ENCODE measurements around the gene IDH3B. TPM values are rescaled to one million over a fixed set of nuclear protein-coding genes. Genes with fewer than 3 reads are reported as not detected.

The IDH3B gene
- total and polyA plus RNA-seq, 2 of the 13 experiments (the other 11 are each of a cell fraction or from before 2014, with no cell fraction given), result 215 to 254 TPM

DNA sequence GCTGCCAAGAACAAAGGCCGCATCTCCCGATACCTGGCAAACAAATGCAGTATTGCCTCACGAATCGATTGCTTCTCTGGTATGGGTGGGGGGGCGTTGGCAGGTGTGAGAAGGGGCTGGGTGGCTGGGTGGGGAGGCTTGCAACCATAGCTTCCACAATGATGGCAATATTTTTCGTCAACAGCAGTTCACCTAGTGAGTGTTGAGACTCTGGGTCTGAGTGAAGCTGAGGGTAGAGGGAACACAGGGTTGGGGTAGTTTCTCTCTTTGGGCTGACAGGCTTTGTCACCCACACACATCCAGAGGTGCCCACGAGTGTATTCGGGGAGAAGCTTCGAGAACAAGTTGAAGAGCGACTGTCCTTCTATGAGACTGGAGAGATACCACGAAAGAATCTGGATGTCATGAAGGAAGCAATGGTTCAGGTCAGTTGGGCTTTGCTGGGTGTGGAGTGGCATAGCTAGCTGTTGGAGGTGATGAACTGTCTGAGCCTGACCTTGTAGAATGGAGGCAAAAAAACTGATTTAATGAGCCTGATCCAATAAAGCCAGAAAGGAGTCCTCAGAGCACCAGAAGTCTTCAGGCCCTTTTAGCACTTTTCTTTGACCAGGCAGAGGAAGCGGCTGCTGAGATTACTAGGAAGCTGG, 7.4 kb downstream of the IDH3B start:
- no peaks in the 10 kb centered on the region for H3K9me3 ChIP-seq (ENCODE audit: low read length)
- H3K79me2 ChIP-seq (ENCODE audit: insufficient read depth, low read length), result peaks cover 39% of the 10 kb centered on the region
- TF ChIP-seq CAMTA2 (CRISPR knock-in tag; IDR thresholded peaks at IDR 0.05; ENCODE audit: borderline replicate concordance) (no peak), ZNF614 (CRISPR knock-in tag; IDR thresholded peaks at IDR 0.05; ENCODE audit: borderline replicate concordance) (no peak), ZNF792 (CRISPR knock-in tag; IDR thresholded peaks at IDR 0.05) (no peak), PRMT3 (CRISPR knock-in tag; IDR thresholded peaks at IDR 0.05; ENCODE audit: borderline replicate concordance, low read depth) (no peak), PAF1 (CRISPR knock-in tag; IDR thresholded peaks at IDR 0.05) (peak; percentile 60; the same call in 1 of the 2 replicates), GFI1 (CRISPR knock-in tag; IDR thresholded peaks at IDR 0.05; ENCODE audit: borderline replicate concordance) (0 out of 2 replicates have a peak, but pooled peaks have one; percentile 22), ZNF713 (CRISPR knock-in tag; IDR thresholded peaks at IDR 0.05) (no peak), KMT2B (CRISPR knock-in tag; IDR thresholded peaks at IDR 0.05) (no peak), ZNF205 (CRISPR knock-in tag; IDR thresholded peaks at IDR 0.05) (no peak), SOX13 (IDR thresholded peaks at IDR 0.05) (no peak), SOX13 (CRISPR knock-in tag; conservative IDR thresholded peaks at IDR 0.05 in 1 of 2, IDR thresholded peaks at IDR 0.05 in 1 of 2) (0 out of 4 replicates have a peak, but pooled peaks of 1 of the 2 experiments have one; percentile 15), POLR2A (IDR thresholded peaks at IDR 0.05; ENCODE audit: insufficient read depth in 1 of 2, low read depth in 2 of 2, low read length in 2 of 2) (peak in 1 of 2 experiments; percentile 17; a peak in 3 of 4 replicates), RBM22 (optimal IDR thresholded peaks at IDR 0.05; ENCODE audit: low read length) (peak; percentile 90), SSRP1 (CRISPR knock-in tag; IDR thresholded peaks at IDR 0.05) (peak; percentile 78; the same call in 1 of the 2 replicates), POLR2G (IDR thresholded peaks at IDR 0.05; ENCODE audit: low read depth, low read length) (peak; percentile 49), RBFOX2 (IDR thresholded peaks at IDR 0.05; ENCODE audit: low read depth, low read length) (peak; percentile 32; the same call in 1 of the 2 replicates), ZNF850 (CRISPR knock-in tag; conservative IDR thresholded peaks at IDR 0.05) (no peak), SUZ12 (IDR thresholded peaks at IDR 0.05; ENCODE audit: low read depth, low read length) (no peak), ZNF224 (CRISPR knock-in tag; IDR thresholded peaks at IDR 0.05) (0 out of 2 replicates have a peak, but pooled peaks have one; percentile 56), ZSCAN30 (CRISPR knock-in tag; IDR thresholded peaks at IDR 0.05) (no peak), ZFP41 (CRISPR knock-in tag; IDR thresholded peaks at IDR 0.05; ENCODE audit: borderline replicate concordance) (no peak), POLR2AphosphoS2 (IDR thresholded peaks at IDR 0.05; ENCODE audit: low read depth, low read length) (peak; percentile 0; the same call in 1 of the 2 replicates)
- TF ChIP-seq, protein P1, sequence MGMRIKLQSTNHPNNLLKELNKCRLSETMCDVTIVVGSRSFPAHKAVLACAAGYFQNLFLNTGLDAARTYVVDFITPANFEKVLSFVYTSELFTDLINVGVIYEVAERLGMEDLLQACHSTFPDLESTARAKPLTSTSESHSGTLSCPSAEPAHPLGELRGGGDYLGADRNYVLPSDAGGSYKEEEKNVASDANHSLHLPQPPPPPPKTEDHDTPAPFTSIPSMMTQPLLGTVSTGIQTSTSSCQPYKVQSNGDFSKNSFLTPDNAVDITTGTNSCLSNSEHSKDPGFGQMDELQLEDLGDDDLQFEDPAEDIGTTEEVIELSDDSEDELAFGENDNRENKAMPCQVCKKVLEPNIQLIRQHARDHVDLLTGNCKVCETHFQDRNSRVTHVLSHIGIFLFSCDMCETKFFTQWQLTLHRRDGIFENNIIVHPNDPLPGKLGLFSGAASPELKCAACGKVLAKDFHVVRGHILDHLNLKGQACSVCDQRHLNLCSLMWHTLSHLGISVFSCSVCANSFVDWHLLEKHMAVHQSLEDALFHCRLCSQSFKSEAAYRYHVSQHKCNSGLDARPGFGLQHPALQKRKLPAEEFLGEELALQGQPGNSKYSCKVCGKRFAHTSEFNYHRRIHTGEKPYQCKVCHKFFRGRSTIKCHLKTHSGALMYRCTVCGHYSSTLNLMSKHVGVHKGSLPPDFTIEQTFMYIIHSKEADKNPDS (CRISPR knock-in tag; IDR thresholded peaks at IDR 0.05), result no peak
- TF ChIP-seq, protein P2, sequence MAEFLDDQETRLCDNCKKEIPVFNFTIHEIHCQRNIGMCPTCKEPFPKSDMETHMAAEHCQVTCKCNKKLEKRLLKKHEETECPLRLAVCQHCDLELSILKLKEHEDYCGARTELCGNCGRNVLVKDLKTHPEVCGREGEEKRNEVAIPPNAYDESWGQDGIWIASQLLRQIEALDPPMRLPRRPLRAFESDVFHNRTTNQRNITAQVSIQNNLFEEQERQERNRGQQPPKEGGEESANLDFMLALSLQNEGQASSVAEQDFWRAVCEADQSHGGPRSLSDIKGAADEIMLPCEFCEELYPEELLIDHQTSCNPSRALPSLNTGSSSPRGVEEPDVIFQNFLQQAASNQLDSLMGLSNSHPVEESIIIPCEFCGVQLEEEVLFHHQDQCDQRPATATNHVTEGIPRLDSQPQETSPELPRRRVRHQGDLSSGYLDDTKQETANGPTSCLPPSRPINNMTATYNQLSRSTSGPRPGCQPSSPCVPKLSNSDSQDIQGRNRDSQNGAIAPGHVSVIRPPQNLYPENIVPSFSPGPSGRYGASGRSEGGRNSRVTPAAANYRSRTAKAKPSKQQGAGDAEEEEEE (CRISPR knock-in tag; IDR thresholded peaks at IDR 0.05; ENCODE audit: borderline replicate concordance), result no peak

More for the DNA sequence above, 7.4 kb downstream of the IDH3B start:
- POLR2A ChIA-PET, result interaction anchor here (2.8 kb wide), 1 partner anchor 11 kb away, joined by 7 read pairs; no protein-coding TSS in a partner anchor
- Histone ChIP-seq H3K27me3 (ENCODE audit: control insufficient read depth in 1 of 2, insufficient read depth in 2 of 2, low read length in 2 of 2) (no peaks in the 10 kb centered on the region; a peak in 1 of 5 replicates), H3K27ac (ENCODE audit: extremely low read length, insufficient read depth, low read length) (no peak overlapping the region), H3K9ac (ENCODE audit: insufficient read depth, low read depth, low read length) (no peak overlapping the region), H3K4me1 (ENCODE audit: insufficient read depth, low read length) (peaks cover 32% of the 10 kb centered on the region), H3K4me3 (replicated peaks in 1 of 3; ENCODE audit: insufficient read depth in 1 of 3, low read depth in 2 of 3, low read length in 3 of 3) (no peak overlapping the region), H3K4me2 (ENCODE audit: low read depth, low read length) (no peak overlapping the region), H2AFZ (ENCODE audit: low read length) (no peak overlapping the region), H4K20me1 (ENCODE audit: insufficient read depth, low read length) (peaks cover 58% of the 10 kb centered on the region), H3K36me3 (replicated peaks in 1 of 2; ENCODE audit: control insufficient read depth in 1 of 2, insufficient read depth in 2 of 2, low read length in 2 of 2) (peaks cover 50 to 77% of the 10 kb centered on the region in 2 experiments)
- CTCF ChIA-PET (ENCODE audit: low intra/inter-chr PET ratio, low total read pairs), result no interaction called here
- no TSS peak for BruUV-seq (replicated peaks)
- FAIRE-seq (no peak), DNase-seq (ENCODE audit: low spot score) (no peak), ATAC-seq (no peak)
- WGBS (ENCODE audit: low lambda C conversion rate), result 97% methylated on average over 12 of the region's 12 CpGs
- intact Hi-C loops (cut with micrococcal nuclease; ENCODE audit: unreplicated experiment), result no loop called here
- in situ Hi-C loops (cut with HindIII; ENCODE audit: extremely low pct_ligation_motif_present, low pct_unique_long_range_greater_than_20kb), result no loop called here

All from HepG2 (cell line).